PFSK-1 (cell line): ENCODE measurements around the gene CPTP.

Experiments
- POLR2AphosphoS5 ChIP-seq: IDR thresholded peaks from 2 replicates; pipeline ENCODE4 v1.6.1; 2012; ENCODE audit warnings: low read depth, mild to moderate bottlenecking, control low read depth, low read length, moderate library complexity
- TAF1 ChIP-seq: IDR thresholded peaks from 2 replicates; pipeline ENCODE4 v1.6.1; 2012; ENCODE audit warnings: low read length, control low read depth, borderline replicate concordance; ENCODE audit not compliant: insufficient read depth

DNA sequence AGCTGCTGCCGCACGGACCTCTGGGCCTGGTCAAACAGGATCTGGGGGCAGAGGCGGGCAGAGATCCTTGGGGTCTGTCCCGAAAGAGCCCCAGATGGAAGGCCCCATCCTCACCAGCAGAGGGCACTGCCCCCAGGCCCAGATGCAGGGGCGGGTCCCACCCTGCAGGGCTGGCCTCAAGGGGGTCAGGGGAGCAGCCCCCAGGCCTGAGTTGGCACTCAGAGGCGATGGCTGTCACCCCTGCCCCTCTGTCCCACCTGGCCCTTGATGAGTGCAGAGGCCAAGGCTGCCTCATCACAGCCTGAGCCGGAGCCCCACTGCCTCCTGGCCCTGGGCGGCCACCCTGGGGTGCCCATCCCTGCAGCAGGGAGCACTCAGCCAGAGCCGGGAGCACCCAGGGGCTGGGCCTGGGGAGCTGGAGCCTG, 22.6 kb upstream of the CPTP start:
- TF ChIP-seq POLR2AphosphoS5 (no peak), TAF1 (no peak)
